AG09319 (cell line): Measurements from ENCODE around the gene CHSY3.
A peak's percentile ranks its signal among the peaks of the same experiment; 100 is the strongest.

Experiments used
- DNase-seq: peaks from one replicate; pipeline ENCODE4 v3.0.0-alpha.2; 2010; ENCODE audit warnings: low read depth; ENCODE audit errors: extremely low read depth
- CTCF ChIP-seq: IDR thresholded peaks from 2 replicates; pipeline ENCODE4 v1.5.1; 2011; ENCODE audit warnings: low read depth, mild to moderate bottlenecking, inconsistent platforms, low read length, moderate library complexity

CHSY3 gene

GRCh38 chr5:130164966-130165365 lies 260.7 kb downstream of the CHSY3 start:
- DNase-seq: no peak
- TF ChIP-seq CTCF: no peak

DNA sequence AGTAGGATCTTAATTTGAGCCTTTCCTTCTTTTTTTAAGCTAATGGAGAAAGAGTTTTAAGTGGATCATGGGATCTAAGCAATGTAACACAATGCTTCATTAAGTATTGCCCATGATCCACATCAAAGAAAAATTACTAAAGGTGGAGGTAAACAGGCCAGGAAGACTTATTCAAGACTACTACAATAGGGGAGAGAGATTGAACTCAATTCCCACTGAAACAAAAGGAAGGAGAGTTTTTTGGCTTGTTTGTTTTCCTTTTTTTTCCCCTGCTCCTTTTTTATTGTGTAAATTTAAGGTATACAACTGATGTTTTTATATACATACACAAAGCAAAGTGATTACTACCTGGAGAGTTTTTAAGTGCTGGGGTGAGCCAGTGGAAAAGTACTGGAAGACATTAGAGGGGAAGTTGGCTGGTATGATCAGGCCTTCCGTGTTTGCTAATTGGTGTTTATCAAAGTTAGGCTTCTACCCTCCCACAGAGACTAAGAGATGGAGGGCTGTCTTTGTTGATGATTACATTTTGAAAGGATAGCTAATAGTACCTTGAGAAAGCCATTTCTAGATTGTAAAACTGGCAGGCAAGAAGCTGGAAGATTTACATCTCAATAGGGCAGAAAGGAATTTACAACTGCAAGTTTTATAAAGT lies 262.7 kb downstream of the CHSY3 start:
- no peak for DNase-seq
- TF ChIP-seq CTCF: no peak

DNA sequence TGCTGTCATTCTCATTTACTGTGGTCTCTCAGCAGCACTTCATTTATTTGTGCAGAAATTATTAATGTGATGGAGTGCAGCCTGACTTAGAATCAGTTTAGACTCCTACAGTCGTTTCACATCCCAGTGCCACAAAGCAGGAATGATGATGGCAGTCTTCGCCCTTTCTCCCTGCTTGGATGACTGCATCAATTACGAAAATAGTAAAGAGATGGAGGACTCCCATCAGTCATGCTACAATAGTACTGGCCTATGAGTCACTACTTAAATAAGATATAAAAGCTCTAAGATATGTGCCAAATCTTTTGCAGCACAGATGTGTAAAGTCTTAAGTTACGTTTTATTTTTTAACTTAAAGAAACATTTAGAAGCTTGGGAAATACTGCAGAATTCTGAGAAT lies 263.9 kb downstream of the CHSY3 start:
- no peak for DNase-seq
- no peak for TF ChIP-seq CTCF

- TF ChIP-seq CTCF: no peak
Observed at GRCh38 chr5:130171699-130172098, 267.4 kb downstream of the CHSY3 start.

DNA sequence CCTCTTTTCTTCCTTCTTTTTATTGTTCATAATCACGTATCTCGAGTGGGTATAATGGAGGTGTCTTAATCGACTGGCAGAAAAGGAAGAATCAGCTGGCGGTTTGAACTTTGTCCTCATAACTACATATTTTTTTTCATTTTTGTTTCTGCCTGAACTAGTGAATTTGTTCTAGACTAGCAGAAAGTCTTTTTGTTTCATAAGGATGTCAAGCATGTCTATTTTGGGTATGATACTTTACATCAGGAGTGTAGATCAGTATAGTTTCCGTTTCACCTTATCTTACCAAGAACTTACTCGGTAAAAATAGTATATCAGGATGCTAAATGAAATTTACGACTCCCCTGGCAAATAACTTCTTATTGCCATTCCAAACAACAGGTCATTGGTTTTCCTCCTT lies 278.9 kb downstream of the CHSY3 start:
- no peak for TF ChIP-seq CTCF
- no peak for DNase-seq

More at GRCh38 chr5:130171699-130172098, 267.4 kb downstream of the CHSY3 start:
- DNase-seq: no peak

GRCh38 chr5:130189961-130190360 lies 285.7 kb downstream of the CHSY3 start:
- DNase-seq: no peak
- TF ChIP-seq CTCF: no peak

DNA sequence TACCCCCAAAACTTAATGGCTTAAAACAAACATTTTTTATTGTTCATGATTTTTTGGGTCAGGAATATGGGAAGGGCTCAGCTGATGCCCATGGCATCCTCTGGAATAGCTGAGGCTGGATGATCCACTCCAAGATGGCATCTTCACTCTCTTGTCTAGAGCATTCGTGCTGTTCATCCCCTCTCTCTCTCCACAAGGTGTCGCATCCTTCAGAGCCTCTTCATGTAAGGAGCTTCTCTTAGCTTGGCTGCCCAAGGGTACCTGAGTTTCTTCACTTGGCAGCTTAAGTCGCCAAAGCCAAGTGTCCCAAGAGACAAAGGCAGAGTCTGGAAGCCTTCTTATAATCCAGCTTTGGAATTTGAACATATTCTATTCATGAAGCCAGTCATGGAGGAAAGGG lies 294.7 kb downstream of the CHSY3 start:
- TF ChIP-seq CTCF: peak; percentile 17; the same call in 1 of the 2 replicates
- DNase-seq: no peak
